ENCODE data around the gene EIPR1.

The EIPR1 gene

DNA sequence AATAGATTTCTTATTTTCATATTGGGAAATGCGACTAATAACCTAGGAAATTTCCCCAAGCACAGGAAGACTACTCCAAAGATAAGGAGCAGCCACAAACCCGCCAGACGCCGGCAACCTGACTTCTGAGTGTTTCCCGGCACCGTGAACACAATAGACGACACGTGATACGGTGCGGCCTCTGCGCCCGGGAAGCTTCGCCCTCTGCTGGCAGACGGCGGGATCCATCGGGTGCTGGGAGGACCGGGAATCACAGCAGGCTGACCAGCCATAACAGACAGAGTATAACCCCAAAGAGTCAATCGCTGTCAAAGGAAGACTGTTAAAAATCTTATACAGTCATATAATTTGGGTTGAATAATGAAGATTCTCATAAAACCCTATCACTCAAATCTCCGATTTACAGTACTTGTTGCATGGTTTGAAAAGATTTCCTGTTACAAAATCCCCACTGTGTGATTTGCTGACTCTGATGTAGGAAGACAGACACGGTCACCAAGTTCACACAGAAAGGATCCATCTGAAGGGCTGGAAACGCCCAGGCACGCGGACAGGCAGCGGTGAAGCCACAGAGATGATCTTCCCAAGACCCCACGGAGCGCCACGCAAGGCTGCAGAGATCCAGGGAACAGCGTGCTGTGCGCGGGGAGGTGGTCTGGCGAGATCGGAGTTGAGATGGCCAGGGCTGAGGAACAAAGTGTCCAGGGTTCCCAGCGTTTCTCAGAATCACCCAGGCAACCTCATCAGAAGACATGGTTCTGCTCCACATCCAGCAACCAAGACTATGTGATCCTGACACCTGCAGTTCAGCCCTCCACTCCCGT, 73.8 kb downstream of the EIPR1 start:
- peak; percentile 73 for DNase-seq (ENCODE audit: low spot score)

DNA sequence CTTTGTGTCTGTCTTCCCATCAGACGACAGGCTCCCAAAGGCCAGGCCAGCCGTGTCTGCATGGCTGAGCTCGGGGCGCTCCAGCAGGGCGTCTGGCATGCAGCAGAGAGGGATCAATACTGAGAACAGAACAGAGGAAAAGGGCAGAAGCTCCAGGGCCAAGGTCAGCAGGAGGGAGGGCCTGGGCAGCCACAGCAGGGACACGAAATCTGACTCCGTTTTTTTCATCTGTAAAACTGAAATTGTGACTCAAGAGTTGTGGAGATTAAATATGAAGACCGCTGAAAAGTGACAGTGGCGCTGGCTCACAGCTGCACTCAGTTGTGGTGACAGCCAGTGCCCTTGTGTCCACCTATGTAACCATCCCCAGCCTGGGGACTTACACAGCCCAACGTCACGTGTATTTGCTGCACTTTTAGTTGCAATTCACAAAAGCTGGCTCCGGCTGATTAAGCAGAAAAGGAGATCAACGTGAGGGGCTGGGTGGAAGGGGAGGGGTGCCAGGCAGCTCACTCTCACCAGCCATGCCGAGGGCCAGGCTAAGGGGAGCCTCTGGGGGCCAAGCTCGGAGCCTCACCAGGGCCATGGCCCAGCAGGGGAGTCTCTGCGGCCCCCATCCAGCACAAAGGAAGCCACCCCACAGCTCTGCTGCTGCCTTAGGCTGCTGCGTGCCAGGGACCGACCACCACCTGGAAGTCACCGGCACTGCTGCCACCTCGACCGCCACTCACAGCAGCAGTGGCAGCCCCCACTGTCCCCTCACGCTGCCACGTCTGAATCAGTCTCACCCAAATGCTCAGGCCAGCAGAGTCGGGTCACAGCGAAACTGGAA, 74.7 kb downstream of the EIPR1 start:
- no peak for DNase-seq (ENCODE audit: low spot score)

DNA sequence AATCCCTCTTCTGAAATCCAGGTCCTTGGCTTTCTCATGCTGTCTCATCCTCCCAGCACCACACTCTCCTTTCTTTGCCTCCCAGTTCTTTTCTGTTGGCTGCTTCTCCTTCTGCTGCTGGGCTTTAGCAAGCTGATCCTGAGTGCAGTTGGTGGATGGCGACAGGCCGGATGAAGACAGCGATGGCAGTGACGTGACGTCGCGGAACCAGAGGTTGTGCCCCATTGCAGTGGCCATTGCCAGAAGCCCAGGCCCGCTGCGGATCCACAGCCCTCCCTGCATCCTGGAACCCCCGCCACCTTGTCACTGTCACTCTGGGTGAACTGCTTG, 75.2 kb downstream of the EIPR1 start:
- DNase-seq (ENCODE audit: low spot score): no peak

DNA sequence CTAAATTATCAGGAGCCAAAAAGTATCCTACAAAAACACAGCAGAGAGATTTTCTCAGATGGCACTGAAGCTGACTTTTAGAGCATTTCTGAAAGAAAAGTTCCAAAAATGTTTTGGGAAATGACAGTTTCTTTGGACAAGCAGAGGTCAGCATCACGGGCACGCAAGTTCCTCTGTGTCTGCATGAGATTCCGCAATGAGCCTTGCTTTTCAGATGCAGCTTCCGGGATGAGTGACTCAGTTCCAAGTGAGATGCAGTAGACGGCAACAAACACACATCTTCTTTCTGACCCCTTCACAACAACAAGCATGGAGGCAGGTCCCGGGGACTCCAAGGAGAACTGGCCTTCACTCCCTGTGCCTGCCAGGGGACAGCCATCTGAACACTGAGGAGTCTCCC, 76.6 kb downstream of the EIPR1 start:
- no peak for DNase-seq (ENCODE audit: low spot score)

DNA sequence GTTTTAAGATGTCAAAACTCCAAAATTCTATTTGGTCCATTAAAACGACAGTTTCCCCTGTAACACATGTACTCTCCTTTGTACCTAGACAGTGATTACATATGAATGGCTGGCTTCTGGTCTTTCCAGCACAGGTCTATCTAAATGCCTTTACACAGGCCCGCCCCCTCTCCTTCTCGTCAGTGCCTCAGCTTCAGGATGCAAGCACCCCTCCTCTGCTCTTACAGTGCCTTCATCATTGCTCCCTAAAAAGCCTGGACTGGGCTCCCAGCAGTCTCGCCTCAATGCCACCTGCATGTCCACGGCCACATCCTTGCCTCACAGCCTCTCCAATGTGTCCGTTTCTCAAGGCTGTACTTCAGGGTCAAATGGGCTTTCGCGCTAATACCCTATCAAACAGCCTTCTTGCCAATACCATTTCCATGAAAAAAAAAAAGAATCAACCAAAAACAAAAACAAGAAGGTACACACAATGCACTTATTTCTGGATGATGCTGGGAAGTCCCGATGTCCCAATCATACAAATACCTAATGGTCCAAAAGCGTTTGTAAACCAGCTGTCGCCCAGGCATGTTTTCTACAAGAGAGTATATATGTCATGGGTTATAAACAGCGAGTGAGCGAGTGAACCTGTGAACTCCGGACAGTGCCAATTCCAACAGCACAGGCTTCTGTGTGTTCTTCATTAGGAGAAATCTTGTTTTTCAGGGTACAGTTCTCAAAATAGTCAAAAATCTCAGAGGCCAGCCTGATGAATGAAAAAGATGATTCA, 77.2 kb downstream of the EIPR1 start:
- no peak for DNase-seq (ENCODE audit: low spot score)

DNA sequence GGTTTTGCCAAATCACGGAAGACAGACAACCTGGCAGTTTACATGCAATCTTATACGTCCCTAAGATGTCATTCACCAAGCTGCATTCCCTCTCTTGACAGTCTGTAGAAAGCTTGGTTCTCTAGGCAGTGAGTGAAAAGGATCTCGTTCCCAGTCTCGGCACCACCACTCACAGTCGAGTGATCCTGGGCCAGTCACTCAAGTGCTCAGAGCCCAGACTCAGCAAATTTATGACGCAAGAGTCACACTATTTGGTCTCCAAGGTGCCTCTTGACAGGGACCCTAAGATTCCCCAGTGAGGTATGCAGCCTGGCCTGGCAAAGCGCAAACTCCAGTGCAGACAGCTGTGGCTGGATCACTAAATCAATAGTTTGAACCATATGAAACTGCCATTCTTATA, 77.9 kb downstream of the EIPR1 start:
- no peak for DNase-seq (ENCODE audit: low spot score)

DNA sequence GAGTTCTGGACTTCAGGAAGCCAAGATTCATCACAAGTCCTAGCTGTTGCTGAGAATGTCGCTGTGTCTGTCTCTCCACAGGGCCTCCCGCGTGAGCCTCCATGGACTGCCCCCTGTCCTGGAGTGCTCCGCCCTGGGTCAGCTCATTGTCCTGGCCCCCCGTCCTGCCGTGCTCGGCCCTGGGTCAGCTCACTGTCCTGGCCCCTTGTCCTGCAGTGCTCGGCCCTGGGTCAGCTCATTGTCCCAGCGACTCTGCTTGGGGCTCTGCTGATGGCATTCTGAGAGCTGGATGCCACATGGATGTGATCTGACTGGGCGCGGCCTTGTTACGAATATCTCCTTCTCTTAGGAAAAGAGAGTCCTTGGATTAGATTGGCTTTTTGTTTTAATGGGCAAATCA, 78.5 kb downstream of the EIPR1 start:
- no peak for DNase-seq (ENCODE audit: low spot score)

DNA sequence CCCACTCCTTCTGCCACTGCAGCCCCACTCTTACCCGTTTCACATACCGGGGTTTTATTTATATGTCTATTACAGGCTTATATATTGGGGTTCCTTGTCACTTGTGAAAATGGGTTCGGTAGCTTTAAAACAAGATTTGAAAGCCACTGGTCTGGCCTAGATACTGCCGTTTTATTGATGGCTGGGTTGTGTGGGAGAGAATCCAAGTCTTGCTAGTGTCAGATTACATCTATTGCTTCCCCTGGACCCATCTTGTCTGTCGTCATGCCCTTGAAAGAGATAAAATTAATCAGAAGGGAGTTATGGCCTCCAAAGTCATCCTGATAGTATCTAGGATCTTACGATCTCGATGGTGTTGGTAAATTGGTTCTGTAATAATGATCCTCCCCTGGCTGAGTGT, 79.4 kb downstream of the EIPR1 start:
- no peak for DNase-seq (ENCODE audit: low spot score)

DNA sequence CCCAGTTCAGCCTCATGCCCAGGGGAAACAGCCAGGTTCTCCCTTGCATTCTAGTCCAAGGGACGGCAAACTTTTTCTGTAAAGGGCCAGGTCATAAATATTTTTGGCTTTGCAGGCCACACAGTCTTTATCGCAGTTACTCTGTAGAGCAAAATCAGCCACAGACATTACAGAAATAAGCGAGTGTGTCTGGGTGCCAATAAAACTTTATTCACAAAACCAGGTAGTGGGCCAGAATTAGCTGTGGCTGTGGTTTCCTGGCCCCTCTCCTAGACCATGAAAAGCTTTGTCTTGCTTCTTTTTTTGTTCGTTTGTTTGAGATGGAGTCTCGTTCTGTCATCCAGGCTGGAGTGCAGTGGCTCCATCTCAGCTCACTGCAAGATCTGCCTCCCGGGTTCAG, 80.1 kb downstream of the EIPR1 start:
- DNase-seq (ENCODE audit: low spot score): no peak

DNA sequence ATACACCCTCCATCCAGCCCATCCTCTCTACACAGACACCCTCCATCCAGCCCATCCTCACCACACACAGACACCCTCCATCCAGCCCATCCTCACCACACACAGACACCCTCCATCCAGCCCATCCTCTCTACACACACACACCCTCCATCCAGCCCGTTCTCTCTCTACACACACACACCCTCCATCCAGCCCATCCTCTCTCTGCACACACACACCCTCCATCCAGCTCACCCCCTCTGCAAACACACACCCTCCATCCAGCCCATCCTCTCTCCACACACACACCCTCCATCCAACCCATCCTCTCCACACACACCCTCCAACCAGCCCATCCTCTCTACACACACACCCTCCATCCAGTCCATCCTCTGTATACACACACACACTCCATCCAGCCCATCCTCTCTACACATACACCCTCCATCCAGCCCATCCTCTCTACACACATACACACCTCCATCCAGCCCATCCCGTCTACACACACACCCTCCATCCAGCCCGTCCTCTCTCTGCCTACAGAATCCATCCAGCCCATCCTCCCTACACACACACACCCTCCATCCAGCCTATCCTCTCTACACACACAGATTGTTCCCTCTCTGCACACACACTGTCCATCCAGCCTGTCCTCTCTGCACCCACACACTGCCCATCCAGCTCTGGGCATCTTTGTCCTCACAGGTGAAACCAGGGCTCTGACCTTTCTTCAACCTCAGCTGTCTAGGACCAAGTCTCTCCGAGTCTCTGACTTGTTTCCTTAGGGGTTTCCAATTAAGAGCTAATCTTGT, 81.2 kb downstream of the EIPR1 start:
- no peak for DNase-seq (ENCODE audit: low spot score)

DNA sequence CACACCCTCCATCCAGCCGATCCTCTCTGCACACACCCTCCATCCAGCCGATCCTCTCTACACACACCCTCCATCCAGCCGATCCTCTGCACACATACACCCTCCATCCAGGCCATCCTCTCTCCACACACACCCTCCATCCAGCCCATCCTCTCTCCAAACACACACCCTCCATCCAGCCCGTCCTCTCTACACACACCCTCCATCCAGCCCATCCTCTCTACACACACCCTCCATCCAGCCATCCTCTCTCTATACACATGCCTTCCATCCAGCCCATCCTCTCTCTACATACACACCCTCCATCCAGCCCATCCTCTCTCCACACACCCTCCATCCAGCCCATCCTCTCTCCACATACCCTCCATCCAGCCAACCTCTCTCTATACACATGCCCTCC, 83.1 kb downstream of the EIPR1 start:
- no peak for DNase-seq (ENCODE audit: low spot score)

DNA sequence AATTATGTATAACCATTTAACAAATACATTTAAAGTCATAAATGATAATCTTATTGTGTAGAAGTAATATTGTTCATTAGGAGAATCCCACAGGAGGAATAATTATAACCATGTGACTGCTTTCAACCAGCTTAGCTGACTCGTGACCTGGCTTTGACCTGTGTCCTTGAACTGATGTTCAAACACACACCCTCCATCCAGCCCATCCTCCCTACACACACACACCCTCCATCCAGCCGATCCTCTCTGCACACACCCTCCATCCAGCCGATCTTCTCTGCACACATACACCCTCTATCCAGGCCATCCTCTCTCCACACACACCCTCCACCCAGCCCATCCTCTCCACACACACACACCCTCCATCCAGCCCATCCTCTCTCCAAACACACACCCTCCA, 83.5 kb downstream of the EIPR1 start:
- no peak for DNase-seq (ENCODE audit: low spot score)

DNA sequence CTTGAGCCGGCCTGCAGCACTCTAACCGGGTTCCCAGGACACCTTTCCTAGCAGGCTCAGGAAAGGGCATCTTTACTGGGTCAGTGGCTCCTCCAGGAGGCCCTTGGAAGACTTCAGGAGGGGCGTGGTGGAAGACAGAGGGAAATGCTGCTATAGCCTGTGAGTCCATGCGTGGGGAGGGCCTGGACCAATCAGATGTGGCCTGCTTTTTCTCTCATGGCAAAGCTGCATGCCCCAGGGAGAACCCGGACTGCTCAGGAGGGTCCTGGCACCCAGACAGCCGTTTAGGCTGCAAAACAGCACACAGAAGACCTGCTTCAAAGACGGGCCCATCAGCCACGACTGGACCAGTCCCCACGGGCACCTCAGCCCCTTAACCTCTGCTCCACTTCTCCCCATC, 84.4 kb downstream of the EIPR1 start:
- DNase-seq (ENCODE audit: low spot score): no peak

DNA sequence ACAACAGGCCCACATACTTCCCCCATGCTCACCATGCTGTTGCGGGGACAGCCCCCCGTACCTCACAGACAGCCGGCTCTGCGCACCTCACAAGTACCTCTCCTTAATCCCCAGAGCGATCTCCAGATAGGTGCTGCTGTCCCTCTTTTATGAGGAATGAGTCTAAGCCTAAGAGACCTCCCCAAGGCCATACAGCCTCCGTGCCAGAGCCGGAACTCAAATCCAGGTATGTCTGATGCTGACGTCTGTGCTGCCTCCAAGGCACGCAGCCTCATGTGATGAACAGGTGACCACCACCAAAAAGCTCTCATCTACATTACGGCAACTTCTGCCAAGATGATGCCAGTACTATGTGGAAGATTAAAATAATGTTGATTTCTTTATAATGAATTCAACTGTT, 85.2 kb downstream of the EIPR1 start:
- DNase-seq (ENCODE audit: low spot score): no peak

DNA sequence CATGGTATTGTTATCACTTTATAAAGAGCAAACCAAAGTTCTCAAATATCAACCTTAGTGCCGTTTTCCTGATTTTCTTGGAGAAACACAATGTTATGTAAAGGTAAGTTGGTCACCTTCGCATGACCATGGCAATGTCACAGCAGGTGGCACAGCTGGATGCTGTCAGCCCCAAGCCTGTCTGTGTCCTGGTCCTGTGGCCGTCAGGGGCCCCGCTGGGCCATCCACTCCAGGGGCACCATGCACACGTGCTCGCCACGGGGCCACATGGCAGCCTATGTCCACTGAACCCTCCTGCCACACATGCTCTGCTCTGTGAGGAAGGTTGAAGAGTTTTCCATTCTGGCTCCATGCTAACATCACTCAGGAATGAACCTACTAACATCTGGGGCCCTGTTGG, 85.9 kb downstream of the EIPR1 start:
- no peak for DNase-seq (ENCODE audit: low spot score)

DNA sequence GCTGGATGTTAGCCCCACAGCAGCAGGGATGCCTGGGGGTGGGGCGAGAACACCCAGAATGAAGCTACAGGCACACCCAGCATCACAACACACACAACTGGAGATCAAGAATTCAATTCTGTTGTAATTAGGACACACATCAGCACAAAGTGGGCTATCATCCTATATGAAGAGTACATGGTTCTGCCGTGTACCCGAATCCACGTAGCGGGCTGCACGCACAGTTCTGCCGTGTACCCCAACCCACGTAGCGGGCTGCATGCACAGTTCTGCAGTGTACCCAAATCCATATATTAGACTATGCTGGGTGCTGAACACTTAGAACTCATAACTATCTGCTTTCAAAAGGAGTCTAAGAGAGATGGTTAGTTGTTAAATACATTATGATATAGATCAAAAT, 86.5 kb downstream of the EIPR1 start:
- DNase-seq (ENCODE audit: low spot score): no peak

DNA sequence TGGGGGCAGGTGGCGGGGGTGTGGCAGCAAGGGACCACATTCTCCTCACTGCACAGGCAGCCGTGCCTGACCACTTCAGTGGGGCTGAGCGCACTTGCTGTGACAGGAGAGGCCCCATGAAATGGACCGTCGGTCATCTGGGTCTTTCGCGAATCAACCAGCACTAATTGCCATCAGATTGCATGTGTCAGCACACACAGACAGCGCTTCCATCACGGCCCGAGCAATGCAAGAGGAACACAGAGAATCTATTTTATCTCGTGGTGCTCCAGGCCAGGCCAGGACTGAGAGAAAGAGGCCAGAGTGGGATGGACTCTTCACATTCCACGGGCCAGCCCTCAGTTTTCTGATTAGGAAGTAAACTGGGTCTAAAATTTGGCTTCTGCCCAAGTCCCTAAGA, 87.0 kb downstream of the EIPR1 start:
- DNase-seq (ENCODE audit: low spot score): no peak

DNA sequence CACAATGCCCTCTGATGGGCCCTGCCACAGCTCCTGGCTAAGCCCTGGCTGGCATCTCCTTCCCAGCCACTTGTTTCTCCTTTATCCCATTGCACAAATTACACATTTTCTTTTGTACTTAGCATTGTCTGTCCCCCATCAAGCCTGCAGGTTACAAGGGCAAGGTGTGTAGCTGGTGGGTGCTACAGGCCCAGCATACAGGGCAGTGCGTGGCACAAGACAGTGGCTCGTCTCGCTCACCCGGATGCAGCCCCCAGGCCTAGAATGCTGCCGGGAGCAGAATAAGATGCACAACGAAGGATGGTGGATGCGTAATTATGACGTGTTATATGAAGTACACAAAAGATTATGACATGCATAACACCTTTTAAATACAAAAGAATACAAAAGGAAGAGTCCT, 87.6 kb downstream of the EIPR1 start:
- DNase-seq (ENCODE audit: low spot score): no peak

DNA sequence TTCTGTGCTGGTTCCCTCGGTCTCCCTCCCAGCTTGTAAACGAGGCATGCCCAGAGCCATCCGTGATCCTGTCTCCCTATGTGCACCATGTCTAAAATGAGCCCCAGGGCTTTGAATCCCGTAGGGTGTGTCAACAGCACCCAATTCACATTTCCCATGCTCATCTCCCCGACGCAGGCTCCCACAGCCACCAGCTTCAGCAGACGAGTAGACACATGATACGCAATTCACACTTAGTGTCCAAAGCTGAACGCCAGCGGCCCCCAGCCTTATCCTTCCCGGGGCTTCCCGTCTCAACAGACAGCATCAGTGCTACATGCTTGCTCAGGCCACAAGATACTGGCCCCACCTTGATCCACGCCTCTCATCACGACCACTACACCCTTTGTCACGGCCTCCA, 88.1 kb downstream of the EIPR1 start:
- no peak for DNase-seq (ENCODE audit: low spot score)

DNA sequence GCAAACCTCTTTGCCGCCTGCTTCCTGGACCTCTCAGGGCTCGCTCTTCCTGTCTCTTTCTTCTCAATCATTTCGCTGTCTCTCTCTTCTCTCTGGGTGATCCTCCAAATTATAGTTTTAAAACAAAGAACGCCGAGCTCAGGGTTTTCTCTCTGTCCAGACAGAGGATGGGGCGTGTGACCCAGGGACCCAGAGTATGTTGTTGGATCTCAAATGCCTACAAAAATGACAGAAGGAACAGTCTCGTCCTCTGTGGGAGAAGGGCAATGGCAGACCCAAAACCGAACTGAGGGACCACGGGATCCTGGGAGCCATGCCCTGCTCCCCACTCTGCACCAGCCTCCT, 88.5 kb downstream of the EIPR1 start:
- no peak for DNase-seq (ENCODE audit: low spot score)

DNA sequence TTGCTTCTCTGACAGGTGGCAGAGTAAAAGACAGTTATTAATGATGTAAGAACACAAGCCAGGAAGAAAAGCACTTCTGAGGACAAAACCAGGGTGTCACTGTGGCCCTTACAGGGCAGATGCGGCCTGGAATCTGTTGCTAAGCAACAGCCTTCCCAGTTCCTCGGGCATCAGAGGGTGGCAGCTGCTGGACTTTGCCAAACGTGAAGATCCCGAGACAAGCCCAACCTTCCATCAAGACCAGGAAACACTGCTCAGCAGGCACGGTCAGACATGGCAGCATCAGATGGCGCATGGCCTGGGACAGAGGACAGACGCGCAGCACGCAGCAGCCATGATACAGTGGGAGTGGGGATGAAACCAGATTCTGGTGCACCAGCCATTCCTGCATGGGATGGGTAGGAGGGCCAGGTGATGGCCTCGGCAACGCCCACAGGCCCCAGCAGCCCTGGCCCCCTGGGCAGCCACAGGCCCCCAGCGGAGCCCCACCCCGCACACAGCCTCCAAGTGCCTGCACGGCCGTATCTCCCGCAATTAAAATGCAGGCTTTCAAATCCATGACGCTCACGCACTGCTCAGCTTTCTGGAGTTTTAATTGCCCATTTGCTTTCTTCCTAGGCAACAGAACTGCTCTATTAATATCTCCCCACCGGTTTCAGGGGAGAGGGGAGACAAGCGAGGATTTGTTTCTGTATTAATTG, 89.0 kb downstream of the EIPR1 start:
- DNase-seq (ENCODE audit: low spot score): no peak

DNA sequence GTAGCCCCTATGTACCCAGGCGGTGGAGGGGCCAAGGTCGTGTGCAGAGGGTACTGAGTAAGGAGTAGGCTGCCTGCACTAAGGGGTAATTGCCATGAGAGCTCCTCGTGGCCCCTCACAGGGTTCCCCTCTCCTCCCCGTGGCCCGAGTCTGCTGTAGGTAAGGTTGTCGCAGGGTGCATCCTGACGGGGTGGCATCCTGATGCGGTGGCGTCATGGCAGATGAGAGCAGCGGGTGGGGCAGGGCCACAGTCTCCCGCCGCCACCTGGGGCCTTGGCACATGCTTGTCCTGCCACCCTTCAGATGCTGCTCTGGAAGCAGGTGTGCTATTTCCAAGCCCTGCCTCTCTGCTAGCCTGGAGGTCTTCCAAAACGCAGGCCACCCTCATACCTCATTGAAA, 89.7 kb downstream of the EIPR1 start:
- no peak for DNase-seq (ENCODE audit: low spot score)

Measured in CD4-positive, alpha-beta T cell treated with Interleukin-6 at 100 ng/mL for 8 hours (primary cell).